HG03280 (cell line): ENCODE measurements around the gene UNC5B.

Experiments
- ATAC-seq: cut with Tn5 transposase; IDR thresholded peaks from one replicate; pipeline ENCODE4 v1.9.1; 2021; ENCODE audit warnings: mild to moderate bottlenecking, moderate library complexity; ENCODE audit not compliant: unreplicated experiment

Gene UNC5B

GRCh38 chr10:71222601-71223346 is 10.4 kb downstream of the UNC5B start:
- ATAC-seq: no peak

DNA sequence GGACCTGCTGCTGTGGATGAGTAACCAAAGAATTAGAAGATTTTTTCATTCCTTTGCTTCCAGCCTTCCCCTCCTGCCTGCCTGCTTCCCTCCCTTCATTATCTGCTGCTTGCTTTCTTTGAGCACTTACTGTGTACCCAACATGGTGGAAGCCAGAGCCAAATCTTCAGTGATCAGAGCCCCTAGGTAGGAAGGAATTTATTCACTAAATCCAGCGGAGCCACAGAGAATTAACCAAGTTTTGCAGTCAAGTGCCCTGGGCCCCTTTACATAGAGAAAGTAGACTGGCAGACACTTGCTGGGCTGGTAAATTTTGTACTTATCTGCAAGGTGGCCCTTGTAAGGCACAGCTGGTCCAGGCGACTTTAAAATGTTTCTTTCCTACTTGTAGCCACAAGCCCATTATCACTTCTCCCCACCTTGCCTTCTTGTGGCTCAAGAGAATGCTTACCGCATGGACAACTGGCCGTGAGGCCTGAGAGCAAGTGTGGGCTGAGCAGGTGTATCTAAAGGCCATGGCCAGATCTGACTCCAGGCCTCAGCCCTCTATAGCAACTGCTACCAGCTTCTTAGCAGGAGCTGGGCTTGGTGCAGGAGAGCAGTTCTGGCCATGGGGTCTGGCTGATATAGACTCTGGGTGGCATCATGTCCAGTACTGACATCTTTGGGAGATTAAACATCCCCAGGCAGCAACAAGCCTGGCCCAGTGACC is 11.1 kb downstream of the UNC5B start:
- ATAC-seq: no peak

GRCh38 chr10:71225291-71226058 is 13.1 kb downstream of the UNC5B start:
- ATAC-seq: no peak

- ATAC-seq: no peak
These were observed 16.7 kb downstream of the UNC5B start for GRCh38 chr10:71228875-71229675.

DNA sequence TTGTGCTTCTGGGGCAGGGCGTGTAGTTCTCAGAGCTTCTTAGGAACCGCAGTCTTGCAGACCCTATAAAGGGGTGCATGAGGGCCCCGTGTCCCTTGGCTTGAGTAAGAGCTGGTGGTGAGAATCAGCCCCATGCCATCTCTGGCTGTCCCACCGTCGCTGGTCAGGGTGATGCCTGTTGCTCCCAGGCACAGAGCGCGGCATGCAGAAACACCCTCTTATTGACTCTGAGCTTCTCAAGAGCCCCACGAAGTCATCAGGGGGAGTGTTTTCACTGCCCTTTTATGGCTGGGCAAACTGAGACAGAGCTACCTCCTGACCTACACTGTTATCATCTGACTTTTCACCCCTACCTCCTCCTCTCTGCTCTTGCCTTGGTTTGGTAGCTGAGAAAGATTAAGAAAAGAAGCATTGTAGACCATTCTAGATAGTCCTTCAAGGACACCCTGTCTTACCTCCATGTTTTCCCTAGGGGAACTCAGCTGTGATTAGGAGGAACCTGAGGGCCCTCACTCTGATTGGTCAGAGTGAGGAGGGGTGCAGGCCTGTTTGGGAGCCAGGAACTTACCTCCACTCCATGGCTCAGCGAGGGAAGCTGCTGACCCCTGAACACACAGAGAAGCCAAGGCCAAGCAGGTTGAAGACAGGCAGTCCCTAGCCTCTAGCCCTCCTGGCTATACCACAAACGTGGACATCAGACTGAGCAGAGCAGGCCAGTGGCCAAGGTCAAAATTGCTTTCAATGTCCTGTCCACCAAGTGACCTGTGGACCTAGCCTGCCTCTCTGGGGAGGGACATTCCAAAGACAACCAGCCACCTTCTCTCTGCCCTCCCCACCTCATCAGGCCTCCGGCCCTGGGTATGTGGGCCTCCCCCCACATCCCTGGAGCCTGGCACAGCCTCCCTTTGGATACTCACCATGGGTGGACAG is 17.6 kb downstream of the UNC5B start:
- ATAC-seq: no peak

DNA sequence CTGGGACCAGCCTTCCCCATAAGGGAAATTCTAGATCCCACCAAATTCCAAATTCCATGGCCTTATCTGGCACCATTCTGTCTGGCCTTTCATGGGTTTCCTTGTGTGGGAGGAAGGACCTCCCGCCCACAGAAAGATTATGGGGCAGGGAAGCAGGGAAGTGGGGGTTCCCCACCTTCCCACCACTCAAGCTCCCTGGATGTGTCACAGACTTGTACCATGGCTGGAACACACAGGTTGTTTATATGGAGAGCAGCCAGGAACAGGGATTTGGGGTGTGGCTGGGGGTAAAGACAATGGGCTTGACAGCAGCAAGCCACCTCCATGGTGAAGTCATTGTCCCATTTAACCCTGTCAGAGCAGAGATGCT is 18.3 kb downstream of the UNC5B start:
- no peak for ATAC-seq

GRCh38 chr10:71231206-71231605 is 18.8 kb downstream of the UNC5B start:
- no peak for ATAC-seq

DNA sequence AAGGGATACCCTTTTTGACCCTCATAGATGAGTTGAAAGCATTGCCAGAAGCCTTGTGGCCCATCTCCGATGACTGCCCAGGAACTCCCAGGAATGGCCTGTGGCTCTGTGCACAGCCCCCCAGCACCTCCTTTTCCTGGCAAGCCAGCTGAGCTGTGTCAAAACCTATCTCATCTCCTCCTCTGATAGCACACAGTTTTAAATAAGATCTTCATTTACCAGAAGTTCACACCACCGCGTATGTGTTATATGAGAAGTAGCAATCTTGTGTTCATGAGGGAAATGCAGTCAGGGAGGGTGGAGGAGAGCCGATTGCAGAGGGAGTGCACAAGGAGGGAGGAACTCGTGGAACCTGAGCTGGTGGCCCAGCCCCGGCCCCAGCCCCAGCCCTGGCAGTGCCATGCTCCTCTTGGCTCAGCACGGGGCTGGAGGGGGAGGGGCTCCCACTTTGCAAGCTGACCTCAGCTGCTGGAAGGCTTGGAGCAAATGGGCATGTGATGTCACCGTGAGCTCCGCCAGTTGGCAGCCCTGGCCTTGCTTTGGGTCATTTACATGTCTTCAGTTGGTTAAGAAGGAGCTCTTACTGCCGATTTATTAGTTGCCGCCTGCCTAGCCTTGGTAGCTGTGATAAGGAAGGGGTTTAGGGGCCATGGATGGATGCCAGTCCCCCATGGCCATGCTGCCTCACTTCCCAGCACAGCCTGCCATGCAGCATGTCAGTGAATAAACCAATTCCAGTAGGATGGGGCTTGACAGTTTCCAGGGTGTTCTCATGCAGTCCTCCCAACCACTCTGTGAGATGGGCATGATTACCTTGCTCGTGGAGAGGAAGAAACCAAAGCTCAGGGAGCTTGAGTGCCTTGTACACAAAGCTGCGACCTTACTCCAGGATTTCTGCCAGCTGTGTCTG is 20.0 kb downstream of the UNC5B start:
- no peak for ATAC-seq

DNA sequence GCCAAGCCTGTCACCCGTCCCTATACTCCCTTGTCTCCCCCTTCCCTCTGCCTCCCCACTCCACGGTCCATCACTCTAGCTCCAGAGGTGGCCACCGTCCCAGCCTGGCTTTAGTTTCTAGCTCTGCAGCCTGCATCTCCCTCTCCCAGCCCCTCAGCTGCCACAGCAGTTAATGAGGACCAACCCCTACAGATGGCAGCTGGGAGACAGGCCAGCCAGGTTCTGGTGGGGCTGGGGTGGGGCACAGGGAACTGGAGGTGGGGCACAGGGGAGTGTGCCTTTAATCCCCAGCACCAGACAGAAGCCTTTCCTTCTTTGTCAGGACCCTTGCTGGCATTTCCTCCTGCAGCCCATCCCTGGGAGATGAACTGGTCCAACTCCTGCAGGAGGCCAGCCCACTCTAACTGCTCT is 21.1 kb downstream of the UNC5B start:
- ATAC-seq: no peak

- ATAC-seq: no peak
These were observed 21.9 kb downstream of the UNC5B start for GRCh38 chr10:71234004-71234894.

DNA sequence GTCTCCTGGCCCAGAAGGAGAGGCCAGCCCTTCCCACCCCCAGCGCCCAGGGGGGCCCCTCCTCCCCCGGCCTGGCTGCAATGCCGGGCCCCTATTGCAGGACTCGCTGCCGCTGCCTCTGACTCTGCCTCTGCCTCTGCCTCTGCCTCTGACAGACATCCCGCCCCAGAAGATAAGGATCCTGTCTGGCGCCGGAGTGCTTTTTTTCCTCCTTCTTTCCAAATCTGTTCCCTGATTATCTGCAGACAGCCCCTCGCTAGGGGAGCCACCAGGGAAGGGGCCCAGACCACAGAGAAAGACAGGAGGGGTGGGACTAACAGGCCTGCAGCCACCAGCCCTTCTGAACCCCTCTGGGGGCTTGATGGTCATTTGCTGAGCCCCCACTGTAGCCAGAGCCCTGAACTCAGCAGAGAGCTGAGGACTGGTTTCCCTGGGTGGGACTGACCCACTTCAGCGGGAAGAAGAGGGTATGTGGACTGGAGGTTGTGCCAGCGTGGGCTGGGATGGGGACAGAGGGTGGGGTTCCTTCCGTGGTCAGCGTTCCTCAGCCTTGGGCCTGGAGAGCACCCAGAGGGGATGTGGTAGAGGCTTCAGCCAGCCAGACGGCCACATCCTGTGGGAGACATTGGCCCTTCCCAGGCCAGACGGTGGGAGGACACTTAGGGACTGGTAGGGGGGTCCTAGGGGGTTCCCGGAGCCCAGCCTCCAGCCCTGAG is 22.8 kb downstream of the UNC5B start:
- ATAC-seq: no peak

- ATAC-seq: no peak
These were observed 23.4 kb downstream of the UNC5B start for GRCh38 chr10:71235808-71236207.

GRCh38 chr10:71236286-71236685 is 23.9 kb downstream of the UNC5B start:
- ATAC-seq: no peak

- no peak for ATAC-seq
These were observed 24.7 kb downstream of the UNC5B start for GRCh38 chr10:71236822-71237682.

- ATAC-seq: no peak
These were observed 25.7 kb downstream of the UNC5B start for GRCh38 chr10:71237843-71238623.

DNA sequence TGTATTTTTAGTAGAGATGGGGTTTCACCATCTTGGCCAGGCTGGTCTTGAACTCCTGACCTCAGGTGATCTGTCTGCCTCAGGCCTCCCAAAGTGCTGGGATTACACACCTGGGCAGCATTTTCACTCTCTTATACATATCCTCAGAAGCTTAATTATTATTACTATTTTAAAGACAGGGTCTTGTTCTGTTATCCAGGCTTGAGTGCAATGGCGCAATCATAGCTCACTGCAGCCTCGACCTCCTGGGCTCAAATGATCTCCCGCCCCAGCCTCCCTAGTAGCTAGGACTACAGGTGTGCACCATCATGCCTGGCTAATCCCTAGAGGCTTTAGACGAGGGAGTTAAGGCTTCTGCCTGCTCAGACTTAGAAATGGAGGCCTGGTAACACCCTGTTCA is 26.3 kb downstream of the UNC5B start:
- no peak for ATAC-seq
